SU-DHL-6 (cell line): ENCODE measurements around the gene BMX.

Experiments used
- H2AFZ ChIP-seq: fragments of 200-600 bp; sonication (generic); 2 replicates; pipeline ENCODE4 v1.6.1; 2014; ENCODE audit warnings: low read depth, mild to moderate bottlenecking, moderate library complexity, mixed read lengths, antibody characterized with exemption, low read length; ENCODE audit not compliant: severe bottlenecking
- H3F3A ChIP-seq: fragments of 200-600 bp; shearing (Covaris generic); 2 replicates; pipeline ENCODE4 v1.6.0; 2016; ENCODE audit warnings: antibody characterized with exemption, mild to moderate bottlenecking; ENCODE audit not compliant: insufficient read depth
- H3K27ac ChIP-seq: fragments of 200-600 bp; sonication (generic); 2 replicates; pipeline ENCODE4 v1.5.1; 2016; ENCODE audit warnings: low read depth, mild to moderate bottlenecking, low read length, moderate library complexity, mixed read lengths
- H3K27me3 ChIP-seq: fragments of 200-600 bp; sonication (generic), shearing (Covaris generic); 2 replicates; pipeline ENCODE4 v1.6.0; 2014; ENCODE audit warnings: mild to moderate bottlenecking, low read length
- H3K36me3 ChIP-seq: fragments of 200-600 bp; sonication (generic); 2 replicates; pipeline ENCODE4 v1.6.1; 2014; ENCODE audit warnings: mild to moderate bottlenecking, low read length, mixed read lengths
- H3K4me2 ChIP-seq: fragments of 300-600, 200-600 bp; shearing (Covaris generic), sonication (generic); 2 replicates; pipeline ENCODE4 v1.6.0; 2014; ENCODE audit warnings: low read length, low read depth, mild to moderate bottlenecking; ENCODE audit not compliant: poor library complexity, severe bottlenecking
- H3K4me3 ChIP-seq: fragments of 200-600 bp; sonication (generic); 2 replicates; pipeline ENCODE4 v1.5.1; 2014; ENCODE audit warnings: antibody characterized with exemption, low read length, mild to moderate bottlenecking, mixed read lengths; ENCODE audit not compliant: insufficient read depth, poor library complexity, severe bottlenecking
- H3K79me2 ChIP-seq: fragments of 200-600 bp; sonication (generic); 2 replicates; pipeline ENCODE4 v1.6.1; 2014; ENCODE audit warnings: mild to moderate bottlenecking, low read length, moderate library complexity; ENCODE audit not compliant: insufficient read depth
- H3K9ac ChIP-seq: fragments of 200-600 bp; sonication (generic); 2 replicates; pipeline ENCODE4 v1.7.0; 2014; ENCODE audit warnings: mild to moderate bottlenecking, low read length
- H3K9me2 ChIP-seq: fragments of 200-600 bp; sonication (generic); replicated peaks from 2 replicates; pipeline ENCODE4 v1.6.1; 2014; ENCODE audit warnings: low read length; ENCODE audit not compliant: insufficient read depth
- H3K9me3 ChIP-seq: fragments of 200-600 bp; sonication (generic); 2 replicates; pipeline ENCODE4 v1.6.1; 2014; ENCODE audit warnings: low read length, mixed read lengths; ENCODE audit not compliant: insufficient read depth
- H4K20me1 ChIP-seq: fragments of 200-600 bp; sonication (generic); 2 replicates; pipeline ENCODE4 v1.6.1; 2014; ENCODE audit warnings: low read depth, mild to moderate bottlenecking, antibody characterized with exemption, low read length, moderate library complexity, mixed read lengths
- EZH2phosphoT487 ChIP-seq: fragments of 200-600 bp; sonication (generic), shearing (Covaris generic); conservative IDR thresholded peaks from 2 replicates; pipeline ENCODE4 v1.6.1; 2018; ENCODE audit warnings: mild to moderate bottlenecking, antibody characterized with exemption, low read length, moderate library complexity, mixed read lengths
- TF ChIP-seq, protein P1 (sequence below): fragments of 200-600 bp; sonication (generic); IDR thresholded peaks from one replicate; pipeline ENCODE4 v1.5.1; 2017; ENCODE audit warnings: antibody characterized with exemption, mild to moderate bottlenecking, low read length, moderate library complexity; ENCODE audit not compliant: insufficient read depth, poor library complexity, severe bottlenecking

BMX gene

DNA sequence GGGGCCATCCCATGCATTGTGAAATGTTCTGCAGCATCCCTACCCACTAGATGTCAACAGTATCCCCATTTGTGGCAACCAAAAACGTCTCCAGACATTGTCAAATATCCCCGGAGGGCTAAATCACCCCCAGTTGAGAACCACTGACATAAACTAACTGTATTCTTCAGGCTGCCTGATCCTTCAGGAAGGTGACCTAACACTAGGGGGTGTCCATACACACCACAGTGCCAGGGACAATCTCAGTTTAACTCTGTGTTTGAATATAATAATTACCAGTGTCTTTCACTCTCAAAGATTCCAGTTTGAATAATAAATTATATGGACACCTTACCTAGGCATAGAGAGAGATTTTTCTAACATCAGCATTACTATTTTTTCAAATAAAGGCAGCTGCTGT, 93.8 kb downstream of the BMX start:
- no peak overlapping the region for H3K27ac ChIP-seq
- TF ChIP-seq, protein P1, sequence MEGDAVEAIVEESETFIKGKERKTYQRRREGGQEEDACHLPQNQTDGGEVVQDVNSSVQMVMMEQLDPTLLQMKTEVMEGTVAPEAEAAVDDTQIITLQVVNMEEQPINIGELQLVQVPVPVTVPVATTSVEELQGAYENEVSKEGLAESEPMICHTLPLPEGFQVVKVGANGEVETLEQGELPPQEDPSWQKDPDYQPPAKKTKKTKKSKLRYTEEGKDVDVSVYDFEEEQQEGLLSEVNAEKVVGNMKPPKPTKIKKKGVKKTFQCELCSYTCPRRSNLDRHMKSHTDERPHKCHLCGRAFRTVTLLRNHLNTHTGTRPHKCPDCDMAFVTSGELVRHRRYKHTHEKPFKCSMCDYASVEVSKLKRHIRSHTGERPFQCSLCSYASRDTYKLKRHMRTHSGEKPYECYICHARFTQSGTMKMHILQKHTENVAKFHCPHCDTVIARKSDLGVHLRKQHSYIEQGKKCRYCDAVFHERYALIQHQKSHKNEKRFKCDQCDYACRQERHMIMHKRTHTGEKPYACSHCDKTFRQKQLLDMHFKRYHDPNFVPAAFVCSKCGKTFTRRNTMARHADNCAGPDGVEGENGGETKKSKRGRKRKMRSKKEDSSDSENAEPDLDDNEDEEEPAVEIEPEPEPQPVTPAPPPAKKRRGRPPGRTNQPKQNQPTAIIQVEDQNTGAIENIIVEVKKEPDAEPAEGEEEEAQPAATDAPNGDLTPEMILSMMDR = no peak
- no peak for TF ChIP-seq EZH2phosphoT487

DNA sequence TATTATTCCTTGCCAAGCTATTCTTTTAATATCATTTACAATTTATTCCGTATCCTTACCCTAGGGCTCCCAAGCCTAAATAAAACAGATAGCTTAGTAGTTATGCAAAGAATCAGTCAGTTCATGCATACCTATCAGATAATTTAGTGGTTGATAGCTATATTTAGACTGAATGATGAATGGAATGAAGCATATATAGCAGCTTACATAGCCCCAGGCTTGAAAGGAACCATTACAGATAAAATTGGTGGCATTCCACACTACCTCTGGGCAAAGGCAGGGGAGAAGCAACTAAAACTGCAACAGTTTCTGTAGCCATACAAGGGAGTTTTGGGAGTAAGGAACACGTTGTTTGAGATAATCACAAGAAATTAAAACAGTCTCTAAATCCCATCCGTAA, 97.4 kb downstream of the BMX start:
- no peaks in the 10 kb centered on the region for H3K27me3 ChIP-seq
- H3K4me2 ChIP-seq = no peak overlapping the region
- no peaks in the 10 kb centered on the region for H3K9me3 ChIP-seq
- no peaks in the 10 kb centered on the region for H3F3A ChIP-seq
- no peak overlapping the region for H3K4me3 ChIP-seq
- no peak overlapping the region for H2AFZ ChIP-seq
- no peaks in the 10 kb centered on the region for H3K9me2 ChIP-seq
- no peak overlapping the region for H3K9ac ChIP-seq
- H3K79me2 ChIP-seq = no peaks in the 10 kb centered on the region
- no peaks in the 10 kb centered on the region for H4K20me1 ChIP-seq
- TF ChIP-seq, protein P1 = no peak
- TF ChIP-seq EZH2phosphoT487 = no peak
- no peaks in the 10 kb centered on the region for H3K36me3 ChIP-seq
- H3K27ac ChIP-seq = no peak overlapping the region

More for the DNA sequence above, 93.8 kb downstream of the BMX start:
- Histone ChIP-seq H3K27me3 (no peaks in the 10 kb centered on the region), H3K79me2 (no peaks in the 10 kb centered on the region), H3K9me2 (no peaks in the 10 kb centered on the region), H3K4me2 (no peak overlapping the region), H3K9me3 (no peaks in the 10 kb centered on the region), H3K36me3 (no peaks in the 10 kb centered on the region), H2AFZ (no peak overlapping the region), H3F3A (no peaks in the 10 kb centered on the region), H4K20me1 (no peaks in the 10 kb centered on the region), H3K4me3 (no peak overlapping the region), H3K9ac (no peak overlapping the region)

DNA sequence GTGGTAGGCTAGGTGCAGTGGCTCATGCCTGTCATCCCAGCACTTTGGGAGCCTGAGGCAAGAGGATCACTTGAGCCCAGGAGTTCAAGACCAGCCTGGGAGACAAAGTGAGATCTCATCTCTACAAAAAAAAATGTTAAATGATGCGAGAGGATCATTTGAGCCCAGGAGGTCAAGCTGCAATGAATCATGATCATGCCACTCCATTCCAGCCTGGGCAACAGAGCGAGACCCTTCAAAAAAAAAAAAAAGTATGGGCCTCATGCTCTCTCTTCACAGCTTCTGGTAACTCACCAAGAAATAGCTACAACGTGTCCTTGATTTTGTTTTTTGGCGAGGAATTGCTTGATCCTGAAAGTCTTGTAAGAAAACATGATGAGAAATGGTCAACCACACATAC, 98.9 kb downstream of the BMX start:
- Histone ChIP-seq H4K20me1 (no peaks in the 10 kb centered on the region), H3K9ac (no peak overlapping the region), H2AFZ (no peak overlapping the region), H3K27ac (no peak overlapping the region), H3K9me3 (no peaks in the 10 kb centered on the region), H3F3A (no peaks in the 10 kb centered on the region), H3K9me2 (no peaks in the 10 kb centered on the region), H3K4me2 (no peak overlapping the region), H3K79me2 (no peaks in the 10 kb centered on the region), H3K27me3 (no peaks in the 10 kb centered on the region), H3K4me3 (no peak overlapping the region), H3K36me3 (no peaks in the 10 kb centered on the region)
- TF ChIP-seq, protein P1 = no peak
- TF ChIP-seq EZH2phosphoT487 = no peak

DNA sequence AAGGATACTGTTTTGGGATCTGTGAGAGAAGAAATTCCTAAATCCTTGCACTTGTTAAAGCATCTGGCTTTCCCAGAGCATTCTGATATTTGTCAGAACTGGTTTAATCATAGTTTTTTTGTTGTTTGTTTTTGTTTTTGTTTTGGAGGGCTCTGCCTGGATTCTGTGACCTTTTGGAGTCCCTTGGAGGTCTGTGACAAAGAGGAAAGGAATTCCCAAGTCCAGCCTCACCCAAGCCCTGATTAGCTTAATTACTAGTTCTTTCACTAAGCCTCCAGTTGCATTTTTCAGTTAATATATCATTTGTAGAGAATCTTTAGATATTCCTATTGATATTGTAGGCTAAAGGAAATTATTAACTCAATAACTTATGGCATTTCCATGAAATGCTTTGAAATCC, 99.4 kb downstream of the BMX start:
- Histone ChIP-seq H3K4me3 (no peak overlapping the region), H3F3A (no peaks in the 10 kb centered on the region), H3K9me2 (no peaks in the 10 kb centered on the region), H2AFZ (no peak overlapping the region), H3K27me3 (no peaks in the 10 kb centered on the region), H3K79me2 (no peaks in the 10 kb centered on the region), H3K36me3 (no peaks in the 10 kb centered on the region), H3K4me2 (no peak overlapping the region), H4K20me1 (no peaks in the 10 kb centered on the region), H3K27ac (no peak overlapping the region), H3K9ac (no peak overlapping the region), H3K9me3 (no peaks in the 10 kb centered on the region)
- TF ChIP-seq, protein P1 = no peak
- TF ChIP-seq EZH2phosphoT487 = no peak
